ENCODE measurements around the gene TRIM66. TPM values are rescaled to one million over a fixed set of nuclear protein-coding genes. Genes with fewer than 3 reads are reported as not detected.

The TRIM66 gene
- total and polyA plus RNA-seq, 2 donors (not counting 1 experiment from before 2014, with no cell fraction given): 3.9 to 13.7 TPM

GRCh38 chr11:8573777-8574176, 108.7 kb downstream of the TRIM66 start:
- Histone ChIP-seq H3K9me3 (ENCODE audit: control insufficient read depth, insufficient read depth, low read depth, low read length) (no peaks in the 10 kb centered on the region), H3K79me2 (ENCODE audit: control insufficient read depth, insufficient read depth, low read length) (no peaks in the 10 kb centered on the region), H2AFZ (ENCODE audit: low read length) (no peak overlapping the region), H4K20me1 (ENCODE audit: control insufficient read depth, extremely low read depth, insufficient read depth, low read length) (no peaks in the 10 kb centered on the region), H3K4me3 (replicated peaks in 1 of 4; ENCODE audit: control extremely low read depth in 1 of 4, insufficient read depth in 1 of 4, low read depth in 3 of 4, low read length in 4 of 4) (no peak overlapping the region), H3K9ac (ENCODE audit: insufficient read depth, low read length) (no peak overlapping the region), H3K4me2 (ENCODE audit: extremely low read depth, insufficient read depth, low read length) (no peak overlapping the region), H3K27ac (ENCODE audit: insufficient read depth, low read length) (no peak overlapping the region), H3K27me3 (ENCODE audit: control insufficient read depth, insufficient read depth, low read length) (no peaks in the 10 kb centered on the region), H3K4me1 (ENCODE audit: control insufficient read depth, extremely low read depth, insufficient read depth, low read length) (no peaks in the 10 kb centered on the region), H3K36me3 (ENCODE audit: control insufficient read depth, insufficient read depth, low read length) (no peaks in the 10 kb centered on the region)
- DNase-seq (ENCODE audit: low read depth in 2 of 2): no peak
- no peak for TF ChIP-seq EZH2 (IDR thresholded peaks at IDR 0.05; ENCODE audit: low read length, missing control alignments)

GRCh38 chr11:8567602-8568198, 114.8 kb downstream of the TRIM66 start:
- Histone ChIP-seq H3K79me2 (ENCODE audit: control insufficient read depth, insufficient read depth, low read length) (no peaks in the 10 kb centered on the region), H3K9ac (ENCODE audit: insufficient read depth, low read length) (no peak overlapping the region), H2AFZ (ENCODE audit: low read length) (no peak overlapping the region), H3K4me2 (ENCODE audit: extremely low read depth, insufficient read depth, low read length) (no peak overlapping the region), H4K20me1 (ENCODE audit: control insufficient read depth, extremely low read depth, insufficient read depth, low read length) (no peaks in the 10 kb centered on the region), H3K27me3 (ENCODE audit: control insufficient read depth, insufficient read depth, low read length) (peaks cover 2% of the 10 kb centered on the region), H3K4me3 (replicated peaks in 1 of 4; ENCODE audit: control extremely low read depth in 1 of 4, insufficient read depth in 1 of 4, low read depth in 3 of 4, low read length in 4 of 4) (no peak overlapping the region), H3K9me3 (ENCODE audit: control insufficient read depth, insufficient read depth, low read depth, low read length) (no peaks in the 10 kb centered on the region), H3K36me3 (ENCODE audit: control insufficient read depth, insufficient read depth, low read length) (no peaks in the 10 kb centered on the region), H3K4me1 (ENCODE audit: control insufficient read depth, extremely low read depth, insufficient read depth, low read length) (no peaks in the 10 kb centered on the region), H3K27ac (ENCODE audit: insufficient read depth, low read length) (no peak overlapping the region)
- peak; percentile 19 to 67 for DNase-seq (ENCODE audit: low read depth in 2 of 2)
- TF ChIP-seq EZH2 (IDR thresholded peaks at IDR 0.05; ENCODE audit: low read length, missing control alignments) (no peak), CTCF (conservative IDR thresholded peaks at IDR 0.05 in 1 of 2, IDR thresholded peaks at IDR 0.05 in 1 of 2; ENCODE audit: low read depth in 1 of 2, low read length in 2 of 2) (no peak)

- H3K9ac ChIP-seq (ENCODE audit: insufficient read depth, low read length): no peak overlapping the region
- no peaks in the 10 kb centered on the region for H3K79me2 ChIP-seq (ENCODE audit: control insufficient read depth, insufficient read depth, low read length)
- H3K4me1 ChIP-seq (ENCODE audit: control insufficient read depth, extremely low read depth, insufficient read depth, low read length): no peaks in the 10 kb centered on the region
- H3K4me3 ChIP-seq (replicated peaks in 1 of 4; ENCODE audit: control extremely low read depth in 1 of 4, insufficient read depth in 1 of 4, low read depth in 3 of 4, low read length in 4 of 4): no peak overlapping the region
- TF ChIP-seq CTCF (conservative IDR thresholded peaks at IDR 0.05 in 1 of 2, IDR thresholded peaks at IDR 0.05 in 1 of 2; ENCODE audit: low read depth in 1 of 2, low read length in 2 of 2) (peak in 1 of 2 donors; percentile 47), EZH2 (IDR thresholded peaks at IDR 0.05; ENCODE audit: low read length, missing control alignments) (no peak)
- H3K27ac ChIP-seq (ENCODE audit: insufficient read depth, low read length): no peak overlapping the region
- H3K36me3 ChIP-seq (ENCODE audit: control insufficient read depth, insufficient read depth, low read length): no peaks in the 10 kb centered on the region
- no peaks in the 10 kb centered on the region for H3K9me3 ChIP-seq (ENCODE audit: control insufficient read depth, insufficient read depth, low read depth, low read length)
- peaks cover 2% of the 10 kb centered on the region for H3K27me3 ChIP-seq (ENCODE audit: control insufficient read depth, insufficient read depth, low read length)
- no peak overlapping the region for H3K4me2 ChIP-seq (ENCODE audit: extremely low read depth, insufficient read depth, low read length)
- DNase-seq (ENCODE audit: low read depth in 2 of 2): peak; percentile 34 to 73
- H4K20me1 ChIP-seq (ENCODE audit: control insufficient read depth, extremely low read depth, insufficient read depth, low read length): no peaks in the 10 kb centered on the region
- H2AFZ ChIP-seq (ENCODE audit: low read length): no peak overlapping the region
Observed at GRCh38 chr11:8566613-8567210, 115.8 kb downstream of the TRIM66 start.

Measured in fibroblast of lung (primary cell).